Measurements from ENCODE around the gene PELI2. TPM values are rescaled to one million over a fixed set of nuclear protein-coding genes. Genes with fewer than 3 reads are reported as not detected.

Gene PELI2
- total RNA-seq, 2 donors from 2014 or later: 1.1 to 2.4 TPM

DNA sequence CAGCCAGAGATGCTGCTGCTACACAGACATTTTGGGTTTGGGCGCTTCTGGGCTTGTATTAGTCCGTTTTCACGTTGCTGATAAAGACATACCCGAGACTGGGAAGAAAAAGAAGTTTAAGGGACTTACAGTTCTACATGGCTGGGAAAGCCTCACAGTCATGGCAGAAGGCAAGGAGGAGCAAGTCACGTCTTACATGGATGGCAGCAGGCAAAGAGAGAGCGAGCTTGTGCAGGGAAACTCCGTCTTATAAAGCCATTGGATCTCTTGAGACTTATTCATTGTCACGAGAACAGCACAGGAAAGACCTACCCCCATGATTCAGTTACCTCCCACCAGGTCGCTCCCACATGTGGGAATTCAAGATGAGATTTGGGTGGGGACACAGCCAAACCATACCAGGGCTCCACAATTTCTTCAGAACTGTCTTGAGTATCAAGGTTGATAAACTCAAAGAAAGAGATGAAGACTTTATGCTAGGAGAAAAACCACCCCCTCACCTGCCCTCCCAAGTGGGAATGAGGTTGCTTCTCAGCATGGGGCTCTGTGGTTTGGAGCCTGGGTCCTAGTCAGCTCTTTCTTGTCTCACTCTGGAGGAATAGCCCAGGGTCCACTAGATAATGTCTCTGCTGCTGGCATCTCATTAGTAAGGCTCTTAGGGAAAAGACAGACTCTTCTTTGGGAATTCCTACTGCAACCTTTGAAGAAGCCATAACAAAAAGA is 200.3 kb downstream of the PELI2 start:
- no peak overlapping the region for H3K27ac Mint-ChIP-seq
- ATAC-seq (no peak), DNase-seq (ENCODE audit: low spot score) (no peak)
- H3K4me3 Mint-ChIP-seq: no peak overlapping the region
- H3K27me3 Mint-ChIP-seq: no peaks in the 10 kb centered on the region
- no peaks in the 10 kb centered on the region for H3K4me1 Mint-ChIP-seq (ENCODE audit: low read depth in 2 of 2)
- H3K36me3 Mint-ChIP-seq: no peaks in the 10 kb centered on the region
- H3K9me3 Mint-ChIP-seq: no peaks in the 10 kb centered on the region

DNA sequence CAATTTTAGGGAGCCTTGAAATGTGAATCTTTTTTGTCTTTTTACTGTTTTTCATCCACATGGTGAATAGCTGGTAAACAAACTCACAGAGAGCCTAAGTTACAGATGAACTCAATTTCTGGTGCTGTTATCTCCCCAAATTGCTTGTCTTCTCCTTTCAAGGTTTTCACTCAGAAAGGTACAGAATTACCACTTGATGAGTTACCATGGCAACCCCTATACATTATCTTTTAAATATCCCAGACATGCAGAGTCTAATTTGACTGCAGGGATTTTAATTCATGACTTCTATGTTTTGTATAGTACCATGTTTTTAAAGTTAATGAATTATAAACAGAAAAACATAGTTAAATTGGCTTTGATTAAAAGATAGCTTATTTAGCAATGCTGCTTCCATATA is 203.7 kb downstream of the PELI2 start:
- Mint-ChIP-seq H3K36me3 (no peaks in the 10 kb centered on the region), H3K27ac (no peak overlapping the region), H3K4me3 (no peak overlapping the region), H3K9me3 (no peaks in the 10 kb centered on the region), H3K27me3 (no peaks in the 10 kb centered on the region), H3K4me1 (ENCODE audit: low read depth in 2 of 2) (no peaks in the 10 kb centered on the region)
- ATAC-seq (no peak), DNase-seq (ENCODE audit: low spot score) (no peak)

DNA sequence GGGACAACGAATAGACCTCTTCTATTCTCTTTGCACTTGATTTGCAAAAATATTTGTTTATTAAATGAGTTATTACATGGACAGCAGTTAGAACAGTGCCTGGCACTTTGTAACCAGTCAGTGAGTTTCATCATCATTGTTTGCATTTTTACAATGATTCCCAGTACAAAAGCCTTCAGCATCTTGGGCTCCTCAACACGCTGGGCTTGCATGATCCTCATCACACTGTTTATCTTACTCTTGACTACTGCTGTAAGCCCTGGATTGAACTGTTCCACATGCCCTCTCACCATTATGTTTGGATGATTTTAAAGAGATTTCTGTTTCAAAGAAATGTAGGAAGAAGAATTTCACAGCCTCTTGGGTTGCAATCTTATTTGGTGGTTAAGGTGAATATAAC is 204.3 kb downstream of the PELI2 start:
- no peak overlapping the region for H3K4me3 Mint-ChIP-seq
- ATAC-seq (no peak), DNase-seq (ENCODE audit: low spot score) (no peak)
- H3K9me3 Mint-ChIP-seq: no peaks in the 10 kb centered on the region
- H3K27me3 Mint-ChIP-seq: no peaks in the 10 kb centered on the region
- H3K36me3 Mint-ChIP-seq: no peaks in the 10 kb centered on the region
- H3K4me1 Mint-ChIP-seq (ENCODE audit: low read depth in 2 of 2): no peaks in the 10 kb centered on the region
- H3K27ac Mint-ChIP-seq: no peak overlapping the region

DNA sequence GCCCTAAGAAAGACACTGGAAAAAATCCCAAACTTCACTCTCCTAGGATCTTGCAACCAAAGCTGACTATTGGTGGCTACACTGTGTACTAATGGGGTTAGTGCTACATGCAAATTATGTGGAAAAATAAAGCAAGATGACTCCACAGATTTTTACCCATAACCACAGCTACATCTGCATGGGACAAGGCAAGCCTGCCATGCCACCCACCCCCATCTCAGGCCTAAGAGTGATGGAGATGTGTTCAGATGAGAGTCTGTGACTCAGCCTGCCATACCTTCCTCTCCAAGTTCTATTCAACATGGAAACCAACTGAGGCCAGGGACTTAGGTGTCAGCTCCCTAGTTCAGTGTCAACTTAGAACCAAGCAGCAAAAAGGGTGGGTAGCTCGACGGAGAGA is 206.2 kb downstream of the PELI2 start:
- no peak overlapping the region for H3K27ac Mint-ChIP-seq
- DNase-seq (ENCODE audit: low spot score) (no peak), ATAC-seq (no peak)
- no peaks in the 10 kb centered on the region for H3K36me3 Mint-ChIP-seq
- H3K9me3 Mint-ChIP-seq: no peaks in the 10 kb centered on the region
- no peaks in the 10 kb centered on the region for H3K27me3 Mint-ChIP-seq
- no peak overlapping the region for H3K4me3 Mint-ChIP-seq
- no peaks in the 10 kb centered on the region for H3K4me1 Mint-ChIP-seq (ENCODE audit: low read depth in 2 of 2)

DNA sequence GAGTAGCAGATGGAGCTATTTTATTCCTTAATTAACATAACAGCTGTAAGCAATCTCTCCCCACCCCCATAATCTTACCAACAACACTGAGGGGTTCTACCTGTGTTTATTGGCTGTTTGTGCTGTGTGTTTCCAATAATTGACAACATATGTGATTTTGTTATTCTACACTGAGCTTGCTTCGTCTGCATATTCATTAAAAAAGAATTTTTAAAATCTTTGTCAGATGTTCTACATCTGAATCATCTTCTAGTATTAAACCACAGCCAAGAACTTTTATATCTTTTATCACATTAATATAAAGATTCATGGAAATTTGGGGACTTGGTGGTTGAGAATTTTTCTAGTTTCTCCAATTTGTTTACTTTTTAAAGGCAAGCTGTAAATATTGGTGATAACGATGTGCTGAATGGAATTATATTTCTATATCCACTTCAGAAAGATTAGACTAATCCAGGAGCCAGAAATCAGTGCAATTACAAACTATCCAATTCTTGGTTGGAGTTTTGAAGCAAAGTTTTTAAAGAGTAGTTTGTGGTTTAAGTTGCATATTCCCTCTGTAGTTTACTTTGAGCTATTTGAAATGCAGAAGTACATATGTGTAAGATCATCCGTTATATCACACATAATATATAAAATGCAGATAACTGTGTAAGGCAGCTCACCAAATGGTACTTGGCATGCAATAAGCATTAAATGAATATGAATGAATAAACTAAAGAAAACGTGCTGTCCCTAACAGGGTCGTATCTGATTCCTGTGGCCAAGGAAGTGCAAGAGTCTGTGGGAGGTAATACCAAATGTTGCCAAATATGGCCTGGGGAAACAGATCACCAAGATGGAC is 206.9 kb downstream of the PELI2 start:
- no peak overlapping the region for H3K4me3 Mint-ChIP-seq
- DNase-seq (ENCODE audit: low spot score) (no peak), ATAC-seq (no peak)
- no peaks in the 10 kb centered on the region for H3K36me3 Mint-ChIP-seq
- no peak overlapping the region for H3K27ac Mint-ChIP-seq
- H3K4me1 Mint-ChIP-seq (ENCODE audit: low read depth in 2 of 2): no peaks in the 10 kb centered on the region
- H3K9me3 Mint-ChIP-seq: no peaks in the 10 kb centered on the region
- no peaks in the 10 kb centered on the region for H3K27me3 Mint-ChIP-seq

DNA sequence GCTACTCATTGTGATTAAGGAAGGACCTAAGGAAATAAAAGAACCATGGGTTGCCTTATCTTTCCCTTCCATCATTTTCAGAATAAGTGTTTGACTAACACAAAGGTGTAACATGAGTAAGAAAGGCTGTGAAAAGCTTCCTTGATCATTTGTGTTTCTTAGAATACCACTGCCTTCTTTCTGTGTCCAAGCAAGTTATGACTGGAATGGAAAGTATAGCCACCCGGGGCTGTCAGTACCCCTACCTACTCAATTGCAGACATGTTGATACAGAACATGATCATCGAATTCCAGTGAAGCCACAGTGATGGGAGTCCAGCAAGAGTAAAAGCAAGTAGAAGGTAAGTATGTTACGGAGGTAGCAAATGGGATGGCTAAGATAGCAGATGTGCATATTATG is 209.8 kb downstream of the PELI2 start:
- Mint-ChIP-seq H3K27ac (no peak overlapping the region), H3K27me3 (no peaks in the 10 kb centered on the region), H3K4me3 (no peak overlapping the region), H3K4me1 (ENCODE audit: low read depth in 2 of 2) (no peaks in the 10 kb centered on the region), H3K36me3 (no peaks in the 10 kb centered on the region), H3K9me3 (no peaks in the 10 kb centered on the region)
- no peak for DNase-seq (ENCODE audit: low spot score)
- no peak for ATAC-seq

DNA sequence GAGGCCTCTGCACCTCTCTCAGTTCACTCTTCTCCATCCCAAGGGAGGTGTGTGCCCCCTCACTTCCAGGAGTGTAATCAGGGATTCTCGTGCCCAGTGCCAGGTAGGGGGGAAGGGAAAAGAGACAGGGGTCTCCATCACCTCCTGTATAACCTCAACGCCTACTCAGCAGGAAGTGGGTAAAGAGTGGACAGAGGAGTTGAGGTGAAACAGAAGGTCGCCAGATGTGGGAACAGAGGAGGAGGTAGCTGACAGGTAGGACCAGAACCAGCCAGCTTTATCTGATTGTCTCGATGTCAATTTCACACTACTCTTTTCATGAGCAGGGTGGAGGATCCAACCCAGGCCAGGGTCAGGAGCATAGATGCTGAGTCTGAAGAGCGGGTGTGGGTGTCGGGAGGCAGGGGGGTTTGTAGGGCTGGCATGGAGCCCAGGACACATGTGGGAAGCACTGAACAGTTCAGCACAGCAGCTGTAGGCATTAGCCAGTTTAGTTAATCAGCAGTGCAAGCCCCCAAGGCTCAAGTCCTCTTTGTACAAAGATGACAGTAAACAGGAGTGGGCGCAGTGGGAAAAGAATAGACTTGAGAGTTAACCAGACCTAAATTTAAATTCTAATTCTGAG is 213.5 kb downstream of the PELI2 start:
- no peak for ATAC-seq
- Mint-ChIP-seq H3K36me3 (no peaks in the 10 kb centered on the region), H3K4me3 (no peak overlapping the region), H3K4me1 (ENCODE audit: low read depth in 2 of 2) (peaks cover 6 to 8% of the 10 kb centered on the region in 2 donors), H3K9me3 (no peaks in the 10 kb centered on the region), H3K27ac (no peak overlapping the region), H3K27me3 (no peaks in the 10 kb centered on the region)
- DNase-seq (ENCODE audit: low spot score): no peak

DNA sequence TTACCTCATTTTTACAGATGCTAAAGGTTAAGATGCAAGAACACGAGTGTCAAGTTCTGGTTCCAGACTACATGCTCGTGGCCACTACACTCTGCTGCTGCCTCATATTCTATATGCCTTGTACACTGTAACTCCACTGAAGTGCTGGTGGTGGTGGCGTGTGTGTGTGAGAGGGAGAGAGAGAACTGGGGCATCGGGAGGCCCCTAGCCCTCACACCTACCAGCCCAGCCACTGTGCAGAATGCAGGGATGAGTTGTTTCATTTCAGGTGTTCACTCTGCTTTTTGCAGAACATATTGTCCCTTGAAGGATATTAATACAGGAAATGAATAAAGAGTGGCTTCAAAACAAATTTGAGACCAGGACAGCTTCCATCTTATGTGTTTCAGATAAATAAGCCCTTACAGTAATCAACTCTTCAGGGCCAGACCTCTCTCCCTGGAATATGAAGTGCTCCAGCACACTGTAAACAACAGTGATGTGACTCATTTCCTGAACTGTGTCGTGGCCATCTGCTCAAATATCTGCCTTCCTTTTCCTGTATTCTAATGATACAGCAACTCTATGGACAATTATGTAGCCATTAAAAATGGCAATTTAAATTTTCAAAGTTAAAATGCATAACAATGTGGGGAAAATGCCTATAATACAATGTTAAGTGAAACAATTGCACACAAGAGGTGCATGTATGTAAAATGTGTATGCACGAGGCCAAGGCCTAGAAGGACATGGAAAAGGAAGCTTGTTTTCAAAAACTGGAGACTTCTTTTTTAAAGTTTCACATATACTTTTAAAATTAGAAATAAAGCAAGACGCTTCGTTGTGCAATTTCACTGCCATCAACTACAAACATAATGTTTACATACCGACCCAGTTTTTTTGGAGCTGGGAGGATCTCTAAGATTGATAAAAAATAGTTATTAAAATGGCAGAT is 215.4 kb downstream of the PELI2 start:
- Mint-ChIP-seq H3K36me3 (no peaks in the 10 kb centered on the region), H3K27ac (no peak overlapping the region), H3K27me3 (no peaks in the 10 kb centered on the region), H3K4me3 (no peak overlapping the region), H3K9me3 (no peaks in the 10 kb centered on the region), H3K4me1 (ENCODE audit: low read depth in 2 of 2) (peaks cover 6 to 8% of the 10 kb centered on the region in 2 donors)
- DNase-seq (ENCODE audit: low spot score) (no peak), ATAC-seq (no peak)

DNA sequence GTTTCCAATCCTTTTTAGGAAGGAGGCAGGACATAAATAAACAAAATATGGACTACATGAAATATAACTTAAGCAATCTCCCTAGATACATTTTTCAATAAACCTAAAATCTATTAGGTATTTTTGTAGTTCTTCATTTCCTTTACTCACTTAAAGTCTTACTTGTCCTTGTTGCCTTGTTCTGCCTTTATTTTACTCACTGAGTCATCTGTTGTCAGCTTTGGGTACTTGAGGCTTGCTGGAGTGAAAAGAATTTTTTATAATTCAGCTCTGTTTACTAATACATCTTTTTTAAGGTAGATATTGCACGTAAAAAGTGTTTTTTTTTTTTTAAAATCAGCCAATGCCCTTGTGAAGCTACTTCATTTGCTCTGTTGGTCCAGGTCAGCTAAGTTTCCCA is 216.2 kb downstream of the PELI2 start:
- no peak for ATAC-seq
- H3K4me1 Mint-ChIP-seq (ENCODE audit: low read depth in 2 of 2): peaks cover 6 to 8% of the 10 kb centered on the region in 2 donors
- DNase-seq (ENCODE audit: low spot score): no peak
- H3K36me3 Mint-ChIP-seq: no peaks in the 10 kb centered on the region
- no peak overlapping the region for H3K27ac Mint-ChIP-seq
- H3K4me3 Mint-ChIP-seq: no peak overlapping the region
- no peaks in the 10 kb centered on the region for H3K9me3 Mint-ChIP-seq
- peaks cover 0 to 5% of the 10 kb centered on the region in 2 donors for H3K27me3 Mint-ChIP-seq

DNA sequence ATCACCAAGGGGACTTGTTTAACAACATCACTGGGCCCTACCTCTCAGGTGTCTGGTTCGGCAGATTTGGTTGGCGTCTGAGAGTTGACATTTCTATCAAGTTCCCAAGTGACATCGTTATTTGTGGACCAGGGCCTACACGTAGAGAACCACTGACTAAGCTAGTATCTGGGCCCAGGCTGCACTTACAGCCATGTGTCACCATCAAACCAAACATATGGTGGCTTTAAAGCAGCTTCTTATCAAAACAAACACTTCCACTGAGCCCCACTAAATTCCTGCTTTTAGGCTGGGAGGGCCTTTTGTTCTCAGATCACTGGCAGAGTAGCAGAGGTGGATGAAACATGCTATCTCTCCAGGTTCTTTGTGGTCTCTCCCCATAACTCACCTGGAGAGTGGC is 220.5 kb downstream of the PELI2 start:
- no peak for ATAC-seq
- no peaks in the 10 kb centered on the region for H3K36me3 Mint-ChIP-seq
- H3K4me3 Mint-ChIP-seq: no peak overlapping the region
- H3K27me3 Mint-ChIP-seq: peaks cover 0 to 7% of the 10 kb centered on the region in 2 donors
- no peak overlapping the region for H3K27ac Mint-ChIP-seq
- no peak for DNase-seq (ENCODE audit: low spot score)
- H3K4me1 Mint-ChIP-seq (ENCODE audit: low read depth in 2 of 2): peaks cover 7 to 10% of the 10 kb centered on the region in 2 donors
- H3K9me3 Mint-ChIP-seq: no peaks in the 10 kb centered on the region

DNA sequence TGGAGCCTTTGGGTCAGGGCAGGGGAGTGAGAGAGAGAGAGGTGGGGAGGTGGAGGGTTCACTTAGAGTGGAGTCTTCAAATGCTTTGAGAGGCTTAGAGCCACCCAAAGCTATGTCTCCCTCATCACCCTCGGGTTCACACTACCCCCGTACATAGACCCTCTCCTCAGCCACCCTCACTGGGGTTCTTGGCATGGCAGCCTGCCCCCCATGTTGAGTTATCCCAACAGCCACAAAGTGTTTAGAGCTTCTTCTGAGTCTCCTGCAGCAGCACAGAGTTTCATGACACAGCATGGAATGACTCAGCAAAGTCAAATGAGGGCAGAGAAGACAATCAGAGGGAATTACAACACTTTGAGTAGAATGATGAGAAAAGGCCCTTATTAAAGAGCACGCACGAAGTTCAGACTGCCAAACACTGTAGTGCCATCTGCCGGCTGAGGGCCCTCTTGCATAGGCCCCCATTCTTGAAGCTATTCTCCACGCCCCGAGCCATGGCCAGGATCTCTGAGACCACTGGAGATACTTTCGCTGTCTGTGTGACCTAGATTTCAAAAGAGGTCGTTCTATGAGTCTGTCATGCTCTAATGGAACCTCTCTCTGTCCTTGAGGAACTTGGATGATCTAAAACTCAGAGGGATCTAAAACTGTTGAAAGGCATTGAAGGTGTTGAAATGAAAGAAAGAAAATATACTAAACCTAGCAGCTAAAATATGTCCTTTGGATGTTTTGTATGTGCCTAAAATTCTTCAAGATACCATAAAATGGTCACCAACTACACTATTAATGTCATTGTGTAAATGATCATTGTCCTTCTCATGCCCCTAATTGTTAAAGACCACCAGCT is 221.9 kb downstream of the PELI2 start:
- DNase-seq (ENCODE audit: low spot score) (no peak), ATAC-seq (peak; percentile 71 to 72)
- Mint-ChIP-seq H3K36me3 (no peaks in the 10 kb centered on the region), H3K9me3 (no peaks in the 10 kb centered on the region), H3K4me1 (ENCODE audit: low read depth in 2 of 2) (peaks cover 5 to 8% of the 10 kb centered on the region in 2 donors), H3K4me3 (no peak overlapping the region), H3K27me3 (peaks cover 0 to 7% of the 10 kb centered on the region in 2 donors), H3K27ac (no peak overlapping the region)

DNA sequence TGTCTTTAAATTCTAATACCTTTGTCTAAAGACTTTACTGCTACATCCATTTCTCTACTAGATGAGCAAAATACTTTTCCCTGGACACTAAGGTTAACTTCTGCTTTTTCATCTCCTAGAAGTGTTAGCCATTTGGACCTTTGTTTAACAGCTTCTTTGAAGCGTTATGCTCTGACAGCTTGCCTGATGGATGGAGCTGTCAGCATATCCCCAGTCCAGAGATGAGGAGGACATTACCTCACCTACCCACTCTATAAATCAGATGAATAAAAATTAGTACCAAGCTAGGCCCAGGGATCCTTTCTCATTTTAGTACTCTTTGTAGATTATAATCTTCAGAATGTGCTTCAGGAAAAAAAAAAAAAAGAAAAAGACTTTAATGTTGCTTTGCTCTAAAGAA is 222.7 kb downstream of the PELI2 start:
- ATAC-seq (no peak), DNase-seq (ENCODE audit: low spot score) (no peak)
- Mint-ChIP-seq H3K4me1 (ENCODE audit: low read depth in 2 of 2) (peaks cover 5 to 8% of the 10 kb centered on the region in 2 donors), H3K4me3 (no peak overlapping the region), H3K27me3 (peaks cover 0 to 7% of the 10 kb centered on the region in 2 donors), H3K9me3 (no peaks in the 10 kb centered on the region), H3K36me3 (no peaks in the 10 kb centered on the region), H3K27ac (no peak overlapping the region)

Data from natural killer cell treated with Interleukin-12 subunit alpha and Interleukin-12 subunit beta and Interleukin-15 and Interleukin-18, amount 100 ng/mL, for 72 hours (primary cell).